Testis (tissue), 3 donors: ENCODE results near the gene PKNOX2. TPM values are rescaled to one million over a fixed set of nuclear protein-coding genes. Genes with fewer than 3 reads are reported as not detected.

Experiments used
- DNase-seq: peaks from one replicate; pipeline ENCODE4 v3.0.0-alpha.2; 2019
- H3K27ac ChIP-seq, 2 donors: fragments of 200-600 bp; sonication (generic); one replicate each; pipeline ENCODE4 v1.5.1; 2019
- H3K27me3 ChIP-seq: fragments of 200-600 bp; sonication (generic); one replicate; pipeline ENCODE4 v1.5.1; 2019
- H3K36me3 ChIP-seq: fragments of 200-600 bp; sonication (generic); one replicate; pipeline ENCODE4 v1.5.1; 2017; ENCODE audit warnings: low read depth; ENCODE audit errors: missing control alignments
- H3K4me1 ChIP-seq: fragments of 200-600 bp; sonication (generic); one replicate; pipeline ENCODE4 v1.5.1; 2019
- H3K4me3 ChIP-seq, 2 donors: fragments of 200-600 bp; sonication (generic); one replicate each; pipeline ENCODE4 v1.5.1; 2017 to 2019
- H3K9me3 ChIP-seq: fragments of 200-600 bp; sonication (generic); one replicate; pipeline ENCODE4 v1.5.1; 2017
- POLR2A ChIP-seq: fragments of 450-650 bp; IDR thresholded peaks from one replicate; pipeline ENCODE4 v1.6.1; 2017; ENCODE audit warnings: antibody characterized with exemption, mild to moderate bottlenecking, moderate library complexity
- WGBS, 2 donors: methylation state at CpG; one replicate each; pipeline ENCODE4 v1.1.5; 2018; 5-methylcytosine and 5-hydroxymethylcytosine counted together
- intact Hi-C: fragments of 100-400 bp; cut with DNase I; formaldehyde crosslinking; loops from one replicate; pipeline ENCODE4 v1.15.1; 2023; ENCODE audit warnings: low total_unique reads
- polyA plus RNA-seq: library from polyadenylated mRNA; stranded (reverse); fragments of 350-450 nt; fragmentation: Illumina TruSeq; extraction: RNeasy Lipid Tissue Mini Kit (QIAGEN cat#74804); gene quantifications from one replicate; pipeline ENCODE4 v1.2.3, GENCODE V29; 2014; ENCODE audit warnings: low read depth, low replicate concordance; ENCODE audit not compliant: insufficient read depth
- total RNA-seq, 2 donors: library from RNA; depleted of rRNA; stranded (reverse); fragments of >200 nt; gene quantifications; one replicate each; pipeline ENCODE4 v1.2.3, GENCODE V29; 2016
- TF ChIP-seq, protein P1 (sequence below), 3 experiments: fragments of 450-650 bp in 2 of 3; fragments of 200-600 bp in 1 of 3; sonication (generic) in 1 of 3; IDR thresholded peaks; one replicate each; pipeline ENCODE4 v1.5.1; 2016 to 2019; ENCODE audit warnings: antibody characterized with exemption in 3 of 3, mild to moderate bottlenecking in 2 of 3, moderate library complexity in 1 of 3

PKNOX2 gene
- total and polyA plus RNA-seq, 3 donors from 2014 or later: 5.5 to 10.4 (median 7.3) TPM

DNA sequence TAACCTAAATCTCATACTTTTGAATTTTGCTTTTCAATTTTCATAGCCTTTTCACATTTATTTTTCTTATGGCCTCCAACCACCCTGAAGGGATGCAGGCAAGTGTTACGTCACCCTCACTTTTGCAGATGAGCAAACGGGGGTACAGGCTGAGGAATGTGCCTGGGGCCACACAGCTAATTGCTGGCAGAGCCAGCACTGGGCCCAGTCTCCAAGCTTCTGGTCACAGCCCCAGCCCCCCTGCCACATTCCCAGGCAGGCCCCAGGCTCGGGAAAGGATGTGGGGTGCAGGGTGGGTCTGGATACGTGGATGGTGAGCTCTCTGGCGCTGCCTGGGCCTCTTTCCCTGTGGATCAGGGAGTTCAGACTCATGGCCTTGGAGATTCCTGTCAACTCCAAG, 138.6 kb downstream of the PKNOX2 start:
- no peak overlapping the region for H3K27ac ChIP-seq
- TF ChIP-seq, protein P1, sequence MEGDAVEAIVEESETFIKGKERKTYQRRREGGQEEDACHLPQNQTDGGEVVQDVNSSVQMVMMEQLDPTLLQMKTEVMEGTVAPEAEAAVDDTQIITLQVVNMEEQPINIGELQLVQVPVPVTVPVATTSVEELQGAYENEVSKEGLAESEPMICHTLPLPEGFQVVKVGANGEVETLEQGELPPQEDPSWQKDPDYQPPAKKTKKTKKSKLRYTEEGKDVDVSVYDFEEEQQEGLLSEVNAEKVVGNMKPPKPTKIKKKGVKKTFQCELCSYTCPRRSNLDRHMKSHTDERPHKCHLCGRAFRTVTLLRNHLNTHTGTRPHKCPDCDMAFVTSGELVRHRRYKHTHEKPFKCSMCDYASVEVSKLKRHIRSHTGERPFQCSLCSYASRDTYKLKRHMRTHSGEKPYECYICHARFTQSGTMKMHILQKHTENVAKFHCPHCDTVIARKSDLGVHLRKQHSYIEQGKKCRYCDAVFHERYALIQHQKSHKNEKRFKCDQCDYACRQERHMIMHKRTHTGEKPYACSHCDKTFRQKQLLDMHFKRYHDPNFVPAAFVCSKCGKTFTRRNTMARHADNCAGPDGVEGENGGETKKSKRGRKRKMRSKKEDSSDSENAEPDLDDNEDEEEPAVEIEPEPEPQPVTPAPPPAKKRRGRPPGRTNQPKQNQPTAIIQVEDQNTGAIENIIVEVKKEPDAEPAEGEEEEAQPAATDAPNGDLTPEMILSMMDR (IDR thresholded peaks at IDR 0.05): no peak
- no peak for TF ChIP-seq POLR2A
- no peak overlapping the region for H3K4me3 ChIP-seq
- H3K4me1 ChIP-seq: peaks cover 34% of the 10 kb centered on the region
- no peaks in the 10 kb centered on the region for H3K36me3 ChIP-seq
- no peaks in the 10 kb centered on the region for H3K9me3 ChIP-seq
- intact Hi-C loops: no loop called here
- H3K27me3 ChIP-seq: no peaks in the 10 kb centered on the region
- WGBS, 2 donors: 71 to 92% methylated on average over 5 of the region's 5 CpGs
- no peak for DNase-seq

DNA sequence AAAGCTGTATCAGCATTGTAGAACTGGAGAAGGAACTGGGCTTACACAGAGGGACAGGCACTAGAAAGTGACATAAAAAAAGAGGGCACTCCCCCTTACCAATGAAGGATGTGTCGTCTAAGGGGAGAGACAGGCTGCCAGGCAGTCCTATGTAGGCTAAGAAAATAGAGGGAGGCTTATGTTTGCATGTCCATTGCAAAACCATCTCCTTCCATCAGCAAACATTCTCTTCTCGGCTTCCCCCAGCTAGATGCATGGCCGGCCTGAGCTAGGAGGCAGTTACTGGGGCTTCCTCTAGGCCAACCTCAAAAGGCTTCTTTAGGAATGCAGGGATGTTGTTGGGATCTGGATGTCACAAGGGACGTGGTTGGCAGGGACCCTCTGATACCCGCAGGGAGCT, 139.1 kb downstream of the PKNOX2 start:
- WGBS, 2 donors: 82 to 84% methylated on average over 5 of the region's 5 CpGs

DNA sequence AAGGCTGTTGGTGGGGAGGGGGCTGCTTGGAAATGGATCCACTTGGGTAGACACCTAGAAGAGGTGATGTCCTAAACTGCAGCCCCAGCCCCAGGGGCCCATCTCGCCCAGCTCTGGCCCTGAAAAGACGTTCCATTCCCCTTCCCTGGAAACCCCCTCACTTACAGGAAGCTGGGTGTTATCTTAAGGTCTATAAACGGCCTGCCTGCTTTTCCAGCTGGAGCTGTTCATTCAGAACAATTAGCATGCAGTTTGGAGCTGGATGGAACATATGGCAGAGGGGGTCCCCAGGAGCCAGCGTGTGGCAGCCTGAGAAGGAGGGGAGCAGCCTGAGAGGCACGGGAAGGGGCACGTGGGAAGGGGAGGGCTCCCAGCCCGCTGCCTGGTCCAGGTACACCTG, 139.6 kb downstream of the PKNOX2 start:
- H3K4me3 ChIP-seq: no peak overlapping the region
- H3K27me3 ChIP-seq: no peaks in the 10 kb centered on the region
- H3K9me3 ChIP-seq: no peaks in the 10 kb centered on the region
- H3K27ac ChIP-seq: no peak overlapping the region
- H3K4me1 ChIP-seq: peaks cover 34% of the 10 kb centered on the region
- H3K36me3 ChIP-seq: no peaks in the 10 kb centered on the region
- WGBS, 2 donors: 75 to 78% methylated on average over 7 of the region's 7 CpGs
- DNase-seq: no peak
- intact Hi-C loops: no loop called here
- TF ChIP-seq, protein P1 (IDR thresholded peaks at IDR 0.05): no peak
- no peak for TF ChIP-seq POLR2A

More for the DNA sequence above, 139.1 kb downstream of the PKNOX2 start:
- Histone ChIP-seq H3K27me3 (no peaks in the 10 kb centered on the region), H3K4me3 (no peak overlapping the region), H3K9me3 (no peaks in the 10 kb centered on the region), H3K27ac (no peak overlapping the region), H3K36me3 (no peaks in the 10 kb centered on the region), H3K4me1 (peaks cover 34% of the 10 kb centered on the region)
- intact Hi-C loops: no loop called here
- TF ChIP-seq, protein P1 (IDR thresholded peaks at IDR 0.05): no peak
- no peak for TF ChIP-seq POLR2A
- DNase-seq: no peak

DNA sequence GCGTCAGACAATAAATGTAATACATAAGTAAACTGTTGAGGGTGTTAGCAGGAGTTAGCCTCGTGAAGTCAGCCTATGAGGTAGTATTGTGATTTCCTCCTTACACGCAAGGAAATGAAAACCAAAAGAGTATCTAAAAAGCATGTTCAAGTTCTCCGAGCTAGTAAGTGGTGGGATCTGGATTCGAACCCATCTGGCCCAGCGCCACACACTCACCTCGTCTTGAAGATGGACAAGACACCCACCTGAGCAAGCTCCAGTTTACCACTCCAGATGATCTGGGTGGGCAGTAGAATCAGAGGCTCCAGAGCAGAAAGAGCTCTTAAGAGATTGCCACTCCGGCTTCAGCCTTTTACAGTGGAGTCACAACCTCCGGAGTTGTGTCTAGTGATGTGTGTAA, 140.3 kb downstream of the PKNOX2 start:
- intact Hi-C loops: no loop called here
- no peak for DNase-seq
- Histone ChIP-seq H3K4me3 (no peak overlapping the region), H3K27ac (no peak overlapping the region), H3K27me3 (no peaks in the 10 kb centered on the region), H3K36me3 (no peaks in the 10 kb centered on the region), H3K9me3 (no peaks in the 10 kb centered on the region), H3K4me1 (peaks cover 30% of the 10 kb centered on the region)
- TF ChIP-seq POLR2A: no peak
- TF ChIP-seq, protein P1 (IDR thresholded peaks at IDR 0.05): no peak
- 92 to 95% methylated on average over 8 to 9 of the region's 9 CpGs for WGBS, 2 donors

DNA sequence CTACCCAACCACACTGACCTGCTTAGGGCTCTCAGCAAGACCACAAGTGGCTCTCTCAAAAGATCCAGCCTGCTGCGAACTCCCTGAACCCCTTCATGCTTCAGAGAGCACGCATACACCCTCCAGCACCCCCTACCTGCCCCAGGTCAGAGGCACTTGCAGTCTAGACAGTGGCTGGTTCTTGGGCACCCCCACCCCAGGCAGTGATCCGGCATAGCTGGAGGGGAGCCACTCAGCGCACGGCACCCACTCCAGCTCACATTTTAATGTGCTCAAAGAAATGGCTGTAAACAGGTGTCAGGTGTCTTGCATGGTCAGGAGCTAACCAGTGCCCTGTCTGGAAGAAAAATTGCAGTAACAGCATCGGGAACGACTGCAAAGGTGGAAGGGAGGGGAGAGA, 140.8 kb downstream of the PKNOX2 start:
- Histone ChIP-seq H3K4me1 (peaks cover 25% of the 10 kb centered on the region), H3K4me3 (no peak overlapping the region), H3K27ac (no peak overlapping the region), H3K27me3 (no peaks in the 10 kb centered on the region), H3K9me3 (no peaks in the 10 kb centered on the region), H3K36me3 (no peaks in the 10 kb centered on the region)
- TF ChIP-seq POLR2A: no peak
- TF ChIP-seq, protein P1 (IDR thresholded peaks at IDR 0.05): no peak
- intact Hi-C loops: no loop called here
- no peak for DNase-seq
- WGBS, 2 donors: 88 to 97% methylated on average over 7 of the region's 7 CpGs
